Spleen (tissue), 11 donors: ENCODE data around the gene EXT2. TPM values are rescaled to one million over a fixed set of nuclear protein-coding genes. Genes with fewer than 3 reads are reported as not detected.

Experiments
- DNase-seq: peaks from one replicate; pipeline ENCODE4 v3.0.0-alpha.2; 2020
- H3K27ac ChIP-seq, 8 donors: fragments of 200-600 bp; sonication (generic) in 7 of 8; 1 replicate in 4 of 8; 2 replicates in 4 of 8; pipeline versions ENCODE4 v1.5.0 to v1.8.0; 2016 to 2021; ENCODE audit warnings: inconsistent platforms in 4 of 8, mild to moderate bottlenecking in 4 of 8, moderate library complexity in 1 of 8
- H3K27me3 ChIP-seq, 7 donors: fragments of 200-600 bp; sonication (generic) in 6 of 7; replicated peaks in 1 of 7; 1 replicate in 4 of 7; 2 replicates in 3 of 7; pipeline versions ENCODE4 v1.5.0 to v1.8.0; 2016 to 2021; ENCODE audit warnings: inconsistent platforms in 3 of 7, mild to moderate bottlenecking in 1 of 7
- H3K36me3 ChIP-seq, 6 donors: fragments of 200-600 bp; sonication (generic) in 5 of 6; 1 replicate in 4 of 6; 2 replicates in 2 of 6; pipeline versions ENCODE4 v1.5.0 to v1.8.0; 2016 to 2021; ENCODE audit warnings: inconsistent platforms in 2 of 6
- H3K4me1 ChIP-seq, 6 donors: fragments of 200-600 bp; sonication (generic) in 5 of 6; 1 replicate in 3 of 6; 2 replicates in 3 of 6; pipeline versions ENCODE4 v1.5.0 to v1.8.0; 2016 to 2021; ENCODE audit warnings: inconsistent platforms in 3 of 6
- H3K4me3 ChIP-seq, 8 donors: fragments of 200-600 bp; sonication (generic) in 7 of 8; 1 replicate in 4 of 8; 2 replicates in 4 of 8; pipeline versions ENCODE4 v1.5.0 to v1.8.0; 2016 to 2021; ENCODE audit warnings: inconsistent platforms in 4 of 8, mild to moderate bottlenecking in 4 of 8, moderate library complexity in 2 of 8
- H3K9me3 ChIP-seq, 8 donors: fragments of 200-600 bp; sonication (generic) in 7 of 8; 1 replicate in 4 of 8; 2 replicates in 4 of 8; pipeline versions ENCODE4 v1.5.0 to v1.8.0; 2016 to 2021; ENCODE audit warnings: inconsistent platforms in 4 of 8
- POLR2A ChIP-seq, 3 donors: fragments of 450-650 bp; IDR thresholded peaks; one replicate each; pipeline ENCODE4 v1.5.1; 2017; ENCODE audit warnings: antibody characterized with exemption in 3 of 3, mild to moderate bottlenecking in 1 of 3
- POLR2AphosphoS5 ChIP-seq, 3 donors: sonication (generic); formaldehyde crosslinking; IDR thresholded peaks; one replicate each; pipeline ENCODE4 v1.5.1; 2017; ENCODE audit warnings: antibody characterized with exemption in 3 of 3
- WGBS, 5 donors: extraction: QIAGEN DNeasy Blood & Tissue Kit in 3 of 5; methylation state at CpG; one replicate each; pipeline versions ENCODE4 v1.1.5 to v1.1.7; 2013 to 2018; 5-methylcytosine and 5-hydroxymethylcytosine counted together
- intact Hi-C: fragments of 100-400 bp; cut with DNase I; formaldehyde crosslinking; loops from one replicate; pipeline ENCODE4 v1.15.0; 2023; ENCODE audit warnings: low total_unique reads
- polyA plus RNA-seq, 3 donors: library from polyadenylated mRNA; stranded (reverse); fragments of 200-250 nt; gene quantifications; one replicate each; pipeline ENCODE4 v1.2.1, GENCODE V29; 2013
- total RNA-seq, 7 donors: library from RNA; depleted of rRNA in 3 of 7; stranded (reverse); fragments of >200 nt in 3 of 7; fragmentation: NEBNext Ultra II Directional in 4 of 7; extraction: Animal tissue kit (Norgen Biotek cat#: 25700) in 4 of 7; gene quantifications; one replicate each; pipeline versions ENCODE4 v1.1.0 to v1.2.1, GENCODE V29; 2016 to 2021
- TF ChIP-seq, protein P1 (sequence below), 11 experiments: fragments of 200-600 bp in 7 of 11; fragments of 450-650 bp in 4 of 11; sonication (generic) in 4 of 11; IDR thresholded peaks in 8 of 11; conservative IDR thresholded peaks in 3 of 11; 1 replicate in 7 of 11; 2 replicates in 4 of 11; pipeline versions ENCODE4 v1.4.0 to v1.8.0; 2016 to 2021; ENCODE audit warnings: antibody characterized with exemption in 11 of 11, inconsistent platforms in 4 of 11, mild to moderate bottlenecking in 1 of 11
- donor health status: healthy with polysubstance abuse.
- donor health status: DM: no; HTN: no; CAD: no; lungs with moderate emphysema.
- donor health status: DM: no; HTN: no; CAD: no.
- donor health status: Bipolar disorder and iron deficiency.
- donor health status: healthy.
- donor health status: DM: no; HTN: no; CAD: no.
- donor health status: DM: yes; HTN: yes; CAD: no.

Gene EXT2
- total and polyA plus RNA-seq, 10 donors, result 10.0 to 60.1 (median 41.3) TPM

DNA sequence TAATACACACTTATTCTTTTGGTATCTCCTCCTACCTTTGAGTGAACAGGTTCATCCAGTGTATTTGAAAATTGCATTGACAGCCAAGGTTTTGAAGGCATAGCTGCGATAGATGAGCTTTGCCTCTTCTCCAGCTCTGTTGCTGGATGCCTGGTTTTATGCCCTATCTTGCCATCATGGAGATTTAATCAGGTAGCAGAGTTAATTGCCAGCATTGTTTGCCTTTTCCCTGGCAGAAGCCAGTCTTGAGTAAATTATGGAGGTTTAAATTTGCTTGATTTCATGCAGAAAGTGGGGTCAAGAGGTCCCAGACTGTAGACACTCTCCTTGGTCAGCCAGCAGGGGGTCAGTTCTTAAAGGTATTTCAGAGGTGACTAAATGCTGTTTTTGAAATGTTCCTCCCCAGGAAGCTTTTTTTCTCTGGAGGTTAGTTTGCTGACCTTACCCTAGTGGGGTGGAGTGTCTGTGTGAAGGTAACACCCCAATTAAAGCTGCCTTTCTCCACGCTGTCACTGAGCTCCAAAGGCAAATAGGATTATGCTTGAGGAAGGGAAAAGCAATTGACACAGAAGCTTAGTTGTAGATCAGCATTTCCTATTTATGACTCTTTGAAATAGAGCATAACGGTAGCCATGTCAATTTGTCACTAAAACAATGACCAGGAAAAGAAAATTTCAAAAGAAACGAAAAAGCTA lies 96.0 kb downstream of the EXT2 start:
- no peak overlapping the region for H3K27ac ChIP-seq
- peaks cover 6 to 31% (median 25%) of the 10 kb centered on the region in 8 donors for H3K9me3 ChIP-seq
- intact Hi-C loops, result no loop called here
- H3K27me3 ChIP-seq, result no peaks in the 10 kb centered on the region
- H3K4me3 ChIP-seq, result no peak overlapping the region
- WGBS, 5 donors, result 88 to 93% (median 90%) methylated on average over 4 of the region's 4 CpGs
- H3K36me3 ChIP-seq, result peaks cover 0 to 53% (median 0%) of the 10 kb centered on the region in 6 donors
- peaks cover 0 to 9% (median 0%) of the 10 kb centered on the region in 6 donors for H3K4me1 ChIP-seq
- TF ChIP-seq, protein P1, sequence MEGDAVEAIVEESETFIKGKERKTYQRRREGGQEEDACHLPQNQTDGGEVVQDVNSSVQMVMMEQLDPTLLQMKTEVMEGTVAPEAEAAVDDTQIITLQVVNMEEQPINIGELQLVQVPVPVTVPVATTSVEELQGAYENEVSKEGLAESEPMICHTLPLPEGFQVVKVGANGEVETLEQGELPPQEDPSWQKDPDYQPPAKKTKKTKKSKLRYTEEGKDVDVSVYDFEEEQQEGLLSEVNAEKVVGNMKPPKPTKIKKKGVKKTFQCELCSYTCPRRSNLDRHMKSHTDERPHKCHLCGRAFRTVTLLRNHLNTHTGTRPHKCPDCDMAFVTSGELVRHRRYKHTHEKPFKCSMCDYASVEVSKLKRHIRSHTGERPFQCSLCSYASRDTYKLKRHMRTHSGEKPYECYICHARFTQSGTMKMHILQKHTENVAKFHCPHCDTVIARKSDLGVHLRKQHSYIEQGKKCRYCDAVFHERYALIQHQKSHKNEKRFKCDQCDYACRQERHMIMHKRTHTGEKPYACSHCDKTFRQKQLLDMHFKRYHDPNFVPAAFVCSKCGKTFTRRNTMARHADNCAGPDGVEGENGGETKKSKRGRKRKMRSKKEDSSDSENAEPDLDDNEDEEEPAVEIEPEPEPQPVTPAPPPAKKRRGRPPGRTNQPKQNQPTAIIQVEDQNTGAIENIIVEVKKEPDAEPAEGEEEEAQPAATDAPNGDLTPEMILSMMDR (IDR thresholded peaks at IDR 0.05 in 8 of 11, conservative IDR thresholded peaks at IDR 0.05 in 3 of 11), result no peak
- TF ChIP-seq POLR2A (IDR thresholded peaks at IDR 0.05) (no peak), POLR2AphosphoS5 (IDR thresholded peaks at IDR 0.05) (no peak)
- no peak for DNase-seq

DNA sequence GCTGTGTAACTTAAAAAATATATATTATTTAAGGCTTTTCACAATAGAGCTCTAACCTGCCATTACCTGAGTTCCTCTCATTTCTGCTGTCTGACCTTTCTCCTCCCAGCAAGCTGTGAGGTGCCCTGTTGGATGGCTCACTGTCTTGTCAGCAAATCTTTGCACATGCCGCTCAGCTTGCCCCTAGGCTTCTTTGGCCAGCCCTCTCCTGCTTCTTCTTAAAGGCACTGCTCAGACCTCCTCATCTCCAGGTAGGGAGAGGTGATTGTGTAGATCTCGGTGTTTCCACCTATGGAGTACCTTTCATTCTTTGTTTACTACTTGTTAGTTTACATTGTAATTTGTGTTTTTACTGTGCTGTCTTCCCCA lies 96.5 kb downstream of the EXT2 start:
- Histone ChIP-seq H3K4me1 (peaks cover 0 to 9% (median 0%) of the 10 kb centered on the region in 6 donors), H3K27ac (no peak overlapping the region), H3K36me3 (peaks cover 0 to 56% (median 0%) of the 10 kb centered on the region in 6 donors), H3K27me3 (no peaks in the 10 kb centered on the region), H3K9me3 (peaks cover 6 to 31% (median 25%) of the 10 kb centered on the region in 8 donors), H3K4me3 (no peak overlapping the region)
- TF ChIP-seq, protein P1 (IDR thresholded peaks at IDR 0.05 in 8 of 11, conservative IDR thresholded peaks at IDR 0.05 in 3 of 11), result no peak
- no peak for TF ChIP-seq POLR2A (IDR thresholded peaks at IDR 0.05)
- TF ChIP-seq POLR2AphosphoS5 (IDR thresholded peaks at IDR 0.05), result no peak
- no peak for DNase-seq
- intact Hi-C loops, result no loop called here
- 93 to 100% (median 98%) methylated on average over 2 of the region's 2 CpGs for WGBS, 5 donors

DNA sequence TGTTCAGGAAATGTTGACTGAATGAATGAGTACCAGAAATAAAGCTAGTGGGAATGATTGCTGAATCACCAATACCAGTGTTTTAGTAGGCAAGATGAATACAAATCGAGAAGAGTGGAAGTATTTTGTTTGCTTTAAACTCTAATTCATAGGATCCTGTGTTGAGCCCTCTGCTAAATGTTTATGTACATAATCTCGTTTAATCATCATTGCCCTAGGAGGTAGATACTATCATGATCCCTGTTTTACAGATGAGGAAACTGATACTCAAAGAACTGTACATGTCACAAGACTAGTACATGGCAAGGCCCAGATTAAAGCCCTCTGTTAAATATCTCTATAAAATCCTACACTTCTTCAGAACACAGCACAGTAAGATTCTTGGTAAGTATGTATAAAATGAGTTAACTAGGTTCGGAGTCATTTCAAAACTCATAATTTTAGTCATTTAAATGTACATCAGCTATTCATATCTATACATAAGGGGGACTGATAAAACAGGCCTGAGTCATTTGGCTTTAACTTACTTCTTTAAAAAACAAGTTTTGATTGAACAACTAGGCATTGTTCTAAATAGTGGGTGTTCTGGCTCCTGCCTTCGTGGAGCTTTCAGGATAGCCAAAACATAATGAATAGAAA lies 97.1 kb downstream of the EXT2 start:
- 76 to 87% (median 82%) methylated on average over 4 of the region's 4 CpGs for WGBS, 5 donors
- no peak for DNase-seq
- no peak overlapping the region for H3K27ac ChIP-seq
- peaks cover 6 to 25% (median 21%) of the 10 kb centered on the region in 8 donors for H3K9me3 ChIP-seq
- TF ChIP-seq POLR2A (IDR thresholded peaks at IDR 0.05) (no peak), POLR2AphosphoS5 (IDR thresholded peaks at IDR 0.05) (no peak)
- TF ChIP-seq, protein P1 (IDR thresholded peaks at IDR 0.05 in 8 of 11, conservative IDR thresholded peaks at IDR 0.05 in 3 of 11), result no peak
- H3K4me3 ChIP-seq, result no peak overlapping the region
- intact Hi-C loops, result no loop called here
- H3K36me3 ChIP-seq, result peaks cover 0 to 56% (median under 1%) of the 10 kb centered on the region in 6 donors
- no peaks in the 10 kb centered on the region for H3K27me3 ChIP-seq
- peaks cover 0 to 9% (median 0%) of the 10 kb centered on the region in 6 donors for H3K4me1 ChIP-seq

DNA sequence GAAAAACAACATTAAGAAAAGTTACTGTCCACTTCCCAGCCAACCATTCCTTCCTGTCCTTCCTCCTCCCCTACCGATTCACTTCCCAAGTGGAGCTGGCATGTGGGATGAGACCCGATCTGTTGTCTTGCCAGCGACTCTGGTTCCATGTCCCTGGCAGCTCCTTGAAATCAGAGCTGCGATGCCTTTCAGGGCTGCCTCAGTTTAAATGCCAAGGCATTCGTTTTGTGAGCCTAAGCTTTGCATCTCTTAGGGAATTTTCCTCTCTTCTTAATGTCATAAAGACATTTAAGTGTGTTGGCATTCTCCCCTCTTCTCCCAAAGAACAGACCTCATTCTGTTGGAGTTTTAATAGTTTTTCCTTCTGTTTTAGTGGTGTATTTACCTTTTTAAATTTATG lies 98.4 kb downstream of the EXT2 start:
- 91 to 96% (median 94%) methylated on average over 5 of the region's 5 CpGs for WGBS, 5 donors

More for the DNA sequence above, 98.4 kb downstream of the EXT2 start:
- DNase-seq, result no peak
- Histone ChIP-seq H3K4me1 (peaks cover 0 to 9% (median 0%) of the 10 kb centered on the region in 6 donors), H3K36me3 (peaks cover 0 to 56% (median 10%) of the 10 kb centered on the region in 6 donors), H3K27ac (no peak overlapping the region), H3K9me3 (peaks cover under 1 to 12% (median 8%) of the 10 kb centered on the region in 8 donors), H3K27me3 (no peaks in the 10 kb centered on the region), H3K4me3 (no peak overlapping the region)
- TF ChIP-seq POLR2A (IDR thresholded peaks at IDR 0.05), result no peak
- TF ChIP-seq, protein P1 (IDR thresholded peaks at IDR 0.05 in 8 of 11, conservative IDR thresholded peaks at IDR 0.05 in 3 of 11), result no peak
- TF ChIP-seq POLR2AphosphoS5 (IDR thresholded peaks at IDR 0.05), result no peak
- intact Hi-C loops, result no loop called here
